ENCODE results near the gene SLC36A4. TPM values are rescaled to one million over a fixed set of nuclear protein-coding genes. Genes with fewer than 3 reads are reported as not detected.

Gene SLC36A4
- total RNA-seq, 2 experiments from 2014 or later = 3.0 to 4.2 TPM

DNA sequence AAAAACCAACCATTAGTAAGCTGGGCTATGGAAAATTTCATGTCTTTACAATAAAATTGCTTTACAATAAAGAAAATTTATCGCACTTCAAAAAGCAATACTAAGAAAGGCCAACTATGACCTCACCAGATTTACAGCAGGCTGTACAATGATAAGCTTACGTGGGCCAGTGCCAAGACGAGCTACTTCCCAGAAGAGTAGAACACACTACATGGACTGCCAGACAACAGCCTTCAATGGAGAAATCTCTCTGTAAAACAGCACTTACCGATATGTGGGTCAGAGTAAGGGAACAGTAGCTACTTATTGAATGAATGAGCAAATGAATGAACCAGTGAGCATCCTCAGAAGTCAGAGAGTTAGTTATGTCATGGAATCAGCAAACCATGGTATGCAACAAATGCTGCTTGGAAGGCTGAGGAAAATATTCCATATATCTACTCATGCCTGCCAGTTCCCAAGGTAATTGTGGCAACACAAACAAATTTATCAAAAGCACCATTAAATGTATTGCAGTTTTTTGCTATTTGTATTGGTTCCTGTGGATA is 74.4 kb downstream of the SLC36A4 start:
- no peaks in the 10 kb centered on the region for H3K9me2 ChIP-seq (ENCODE audit: insufficient read depth, low read length)
- CTCF ChIA-PET (ENCODE audit: unreplicated experiment) = no interaction called here
- no peaks in the 10 kb centered on the region for H3K9me3 ChIP-seq (ENCODE audit: low read length)
- no peaks in the 10 kb centered on the region for H4K20me1 ChIP-seq (ENCODE audit: insufficient read depth, low read length)
- H3K36me3 ChIP-seq (ENCODE audit: insufficient read depth, low read length) = no peaks in the 10 kb centered on the region
- DNase-seq (ENCODE audit: low spot score) = no peak
- H2AFZ ChIP-seq (ENCODE audit: low read length) = no peak overlapping the region
- no peaks in the 10 kb centered on the region for H3K4me1 ChIP-seq (ENCODE audit: insufficient read depth, low read length, poor library complexity, severe bottlenecking)
- no peak overlapping the region for H3K4me3 ChIP-seq (ENCODE audit: low read depth, low read length, poor library complexity, severe bottlenecking)
- TF ChIP-seq, protein P1, sequence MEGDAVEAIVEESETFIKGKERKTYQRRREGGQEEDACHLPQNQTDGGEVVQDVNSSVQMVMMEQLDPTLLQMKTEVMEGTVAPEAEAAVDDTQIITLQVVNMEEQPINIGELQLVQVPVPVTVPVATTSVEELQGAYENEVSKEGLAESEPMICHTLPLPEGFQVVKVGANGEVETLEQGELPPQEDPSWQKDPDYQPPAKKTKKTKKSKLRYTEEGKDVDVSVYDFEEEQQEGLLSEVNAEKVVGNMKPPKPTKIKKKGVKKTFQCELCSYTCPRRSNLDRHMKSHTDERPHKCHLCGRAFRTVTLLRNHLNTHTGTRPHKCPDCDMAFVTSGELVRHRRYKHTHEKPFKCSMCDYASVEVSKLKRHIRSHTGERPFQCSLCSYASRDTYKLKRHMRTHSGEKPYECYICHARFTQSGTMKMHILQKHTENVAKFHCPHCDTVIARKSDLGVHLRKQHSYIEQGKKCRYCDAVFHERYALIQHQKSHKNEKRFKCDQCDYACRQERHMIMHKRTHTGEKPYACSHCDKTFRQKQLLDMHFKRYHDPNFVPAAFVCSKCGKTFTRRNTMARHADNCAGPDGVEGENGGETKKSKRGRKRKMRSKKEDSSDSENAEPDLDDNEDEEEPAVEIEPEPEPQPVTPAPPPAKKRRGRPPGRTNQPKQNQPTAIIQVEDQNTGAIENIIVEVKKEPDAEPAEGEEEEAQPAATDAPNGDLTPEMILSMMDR (conservative IDR thresholded peaks at IDR 0.05; ENCODE audit: low read length) = no peak
- TF ChIP-seq EZH2phosphoT487 (IDR thresholded peaks at IDR 0.05; ENCODE audit: borderline replicate concordance, low read depth, low read length) = no peak
- no peaks in the 10 kb centered on the region for H3K79me2 ChIP-seq (ENCODE audit: insufficient read depth, low read depth, low read length)
- no peak overlapping the region for H3K27ac ChIP-seq (ENCODE audit: low read depth, low read length, poor library complexity, severe bottlenecking)
- intact Hi-C loops (cut with micrococcal nuclease; ENCODE audit: unreplicated experiment) = no loop called here
- POLR2A ChIA-PET = no interaction called here
- H3K4me2 ChIP-seq (ENCODE audit: low read length) = no peak overlapping the region
- no TSS peak for BruUV-seq (replicated peaks)

DNA sequence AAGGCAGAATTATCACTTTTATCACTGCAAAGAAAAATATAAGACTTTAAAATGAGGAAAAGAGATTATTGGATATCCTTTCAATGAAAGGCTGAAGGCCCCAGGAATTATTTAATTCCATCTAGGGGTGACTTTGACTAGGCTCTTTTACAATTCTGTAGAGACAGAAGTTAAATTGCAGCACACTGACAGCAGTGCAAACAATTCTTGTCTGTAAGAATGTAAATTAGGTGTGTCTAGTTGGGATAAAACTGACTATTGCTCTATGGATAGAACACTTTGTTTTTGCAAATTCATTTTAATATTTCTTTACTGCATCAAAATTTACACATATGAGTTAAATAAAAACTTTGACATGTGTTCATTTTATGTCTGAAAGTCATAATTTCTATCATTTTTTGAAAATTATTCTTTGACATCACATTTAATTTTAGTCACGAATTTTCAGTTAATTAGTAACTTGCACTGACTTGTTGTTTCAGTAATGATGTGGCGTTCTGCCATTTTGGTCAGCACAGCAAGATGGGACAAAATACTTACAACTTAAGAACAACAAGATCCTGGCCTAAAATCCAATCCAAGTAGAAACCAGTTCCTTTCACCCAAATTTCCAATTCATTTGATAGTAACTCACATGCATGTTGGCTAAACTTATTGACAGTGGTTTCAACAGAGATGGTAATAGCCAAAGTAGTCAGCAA is 75.1 kb downstream of the SLC36A4 start:
- H3K4me2 ChIP-seq (ENCODE audit: low read length) = no peak overlapping the region
- H3K4me1 ChIP-seq (ENCODE audit: insufficient read depth, low read length, poor library complexity, severe bottlenecking) = no peaks in the 10 kb centered on the region
- DNase-seq (ENCODE audit: low spot score) = no peak
- H3K4me3 ChIP-seq (ENCODE audit: low read depth, low read length, poor library complexity, severe bottlenecking) = no peak overlapping the region
- CTCF ChIA-PET (ENCODE audit: unreplicated experiment) = no interaction called here
- H2AFZ ChIP-seq (ENCODE audit: low read length) = no peak overlapping the region
- TF ChIP-seq, protein P1 (conservative IDR thresholded peaks at IDR 0.05; ENCODE audit: low read length) = no peak
- TF ChIP-seq EZH2phosphoT487 (IDR thresholded peaks at IDR 0.05; ENCODE audit: borderline replicate concordance, low read depth, low read length) = no peak
- no TSS peak for BruUV-seq (replicated peaks)
- H3K9me3 ChIP-seq (ENCODE audit: low read length) = no peaks in the 10 kb centered on the region
- H3K36me3 ChIP-seq (ENCODE audit: insufficient read depth, low read length) = no peaks in the 10 kb centered on the region
- no peak overlapping the region for H3K27ac ChIP-seq (ENCODE audit: low read depth, low read length, poor library complexity, severe bottlenecking)
- no peaks in the 10 kb centered on the region for H3K79me2 ChIP-seq (ENCODE audit: insufficient read depth, low read depth, low read length)
- POLR2A ChIA-PET = no interaction called here
- no peaks in the 10 kb centered on the region for H4K20me1 ChIP-seq (ENCODE audit: insufficient read depth, low read length)
- intact Hi-C loops (cut with micrococcal nuclease; ENCODE audit: unreplicated experiment) = no loop called here
- H3K9me2 ChIP-seq (ENCODE audit: insufficient read depth, low read length) = no peaks in the 10 kb centered on the region

DNA sequence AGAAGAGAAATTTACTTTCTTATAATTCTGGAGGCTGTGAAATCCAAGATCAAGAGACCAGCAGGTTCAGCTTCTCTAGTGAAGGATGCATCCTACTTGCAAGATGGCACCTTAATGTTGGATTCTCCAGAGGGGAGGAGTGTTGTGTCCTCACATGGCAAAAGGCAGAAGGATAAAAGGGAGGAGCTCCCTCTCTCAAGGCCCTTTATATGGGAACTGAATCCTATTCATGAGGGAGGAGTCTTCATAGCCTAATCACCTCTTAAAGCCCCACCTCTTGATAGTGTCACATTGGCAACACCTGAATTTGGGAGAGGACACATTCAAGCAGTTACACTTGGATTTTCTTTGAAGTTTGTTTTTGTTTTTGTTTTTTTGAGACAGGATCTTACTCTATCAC is 79.5 kb downstream of the SLC36A4 start:
- no peak overlapping the region for H3K27ac ChIP-seq (ENCODE audit: low read depth, low read length, poor library complexity, severe bottlenecking)
- CTCF ChIA-PET (ENCODE audit: unreplicated experiment) = no interaction called here
- no peak overlapping the region for H3K4me3 ChIP-seq (ENCODE audit: low read depth, low read length, poor library complexity, severe bottlenecking)
- BruUV-seq (replicated peaks) = no TSS peak
- POLR2A ChIA-PET = interaction anchor here (0.6 kb wide), 1 partner anchor 9 kb away, joined by 3 read pairs; no protein-coding TSS in a partner anchor
- H3K4me1 ChIP-seq (ENCODE audit: insufficient read depth, low read length, poor library complexity, severe bottlenecking) = no peaks in the 10 kb centered on the region
- no peaks in the 10 kb centered on the region for H3K36me3 ChIP-seq (ENCODE audit: insufficient read depth, low read length)
- no peak for DNase-seq (ENCODE audit: low spot score)
- H4K20me1 ChIP-seq (ENCODE audit: insufficient read depth, low read length) = no peaks in the 10 kb centered on the region
- no peaks in the 10 kb centered on the region for H3K9me3 ChIP-seq (ENCODE audit: low read length)
- TF ChIP-seq EZH2phosphoT487 (IDR thresholded peaks at IDR 0.05; ENCODE audit: borderline replicate concordance, low read depth, low read length) = no peak
- TF ChIP-seq, protein P1 (conservative IDR thresholded peaks at IDR 0.05; ENCODE audit: low read length) = no peak
- no peaks in the 10 kb centered on the region for H3K9me2 ChIP-seq (ENCODE audit: insufficient read depth, low read length)
- intact Hi-C loops (cut with micrococcal nuclease; ENCODE audit: unreplicated experiment) = no loop called here
- no peaks in the 10 kb centered on the region for H3K79me2 ChIP-seq (ENCODE audit: insufficient read depth, low read depth, low read length)
- no peak overlapping the region for H2AFZ ChIP-seq (ENCODE audit: low read length)
- H3K4me2 ChIP-seq (ENCODE audit: low read length) = no peak overlapping the region

All from OCI-LY7 (cell line).